ENCODE results near the gene KCNJ2.

GRCh38 chr17:70206361-70207010, 37.2 kb downstream of the KCNJ2 start:
- no peak for TF ChIP-seq CTCF (IDR thresholded peaks at IDR 0.05)
- no peak for TF ChIP-seq POLR2A (IDR thresholded peaks at IDR 0.05)

All from body of pancreas (tissue), 4 donors.